Liver (tissue), 9 donors: ENCODE measurements around the gene TECPR1. TPM values are rescaled to one million over a fixed set of nuclear protein-coding genes. Genes with fewer than 3 reads are reported as not detected.
A peak's percentile ranks its signal among the peaks of the same experiment; 100 is the strongest.

Experiments used
- DNase-seq: peaks from one replicate; pipeline ENCODE4 v3.0.0-alpha.2; 2017; ENCODE audit warnings: low spot score
- H3K27ac ChIP-seq, 2 donors: one replicate each; pipeline ENCODE4 v1.7.0; 2013; ENCODE audit warnings: inconsistent platforms in 2 of 2, low read length in 2 of 2, control low read depth in 1 of 2, low read depth in 1 of 2, mild to moderate bottlenecking in 1 of 2
- H3K27me3 ChIP-seq, 4 donors: one replicate each; pipeline versions ENCODE4 v1.6.1 to v1.7.0; 2013; ENCODE audit warnings: low read length in 3 of 4, inconsistent platforms in 1 of 4, mild to moderate bottlenecking in 1 of 4, moderate library complexity in 1 of 4; ENCODE audit not compliant: control insufficient read depth in 4 of 4, insufficient read depth in 4 of 4
- H3K36me3 ChIP-seq, 4 donors: one replicate each; pipeline versions ENCODE4 v1.6.1 to v1.7.0; 2013; ENCODE audit warnings: low read length in 3 of 4, mild to moderate bottlenecking in 3 of 4, low read depth in 1 of 4, moderate library complexity in 1 of 4; ENCODE audit not compliant: control insufficient read depth in 4 of 4, insufficient read depth in 3 of 4
- H3K4me1 ChIP-seq, 4 donors: one replicate each; pipeline versions ENCODE4 v1.6.1 to v1.7.0; 2013; ENCODE audit warnings: low read length in 3 of 4, mild to moderate bottlenecking in 3 of 4, moderate library complexity in 1 of 4; ENCODE audit not compliant: control insufficient read depth in 4 of 4, insufficient read depth in 4 of 4
- H3K4me3 ChIP-seq, 3 donors: one replicate each; pipeline versions ENCODE4 v1.6.1 to v1.7.0; 2013; ENCODE audit warnings: low read length in 3 of 3, control low read depth in 1 of 3, low read depth in 1 of 3, mild to moderate bottlenecking in 1 of 3
- H3K9ac ChIP-seq, 2 donors: one replicate each; pipeline ENCODE4 v1.7.0; 2013; ENCODE audit warnings: low read length in 2 of 2, mild to moderate bottlenecking in 2 of 2, moderate library complexity in 2 of 2, control low read depth in 1 of 2, low read depth in 1 of 2
- H3K9me3 ChIP-seq, 4 donors: one replicate each; pipeline versions ENCODE4 v1.6.1 to v1.7.0; 2013; ENCODE audit warnings: low read length in 3 of 4; ENCODE audit not compliant: control insufficient read depth in 4 of 4
- ATF3 ChIP-seq: IDR thresholded peaks from 2 replicates; pipeline ENCODE4 v1.6.1; 2016; ENCODE audit warnings: antibody characterized with exemption
- EGR1 ChIP-seq, 2 donors: IDR thresholded peaks; 2 replicates each; pipeline ENCODE4 v1.6.1; 2016 to 2018; ENCODE audit warnings: antibody characterized with exemption in 2 of 2, low read depth in 2 of 2
- GABPA ChIP-seq, 2 donors: IDR thresholded peaks in 1 of 2; conservative IDR thresholded peaks in 1 of 2; 2 replicates each; pipeline ENCODE4 v1.6.1; 2016; ENCODE audit warnings: antibody characterized with exemption in 2 of 2, mild to moderate bottlenecking in 1 of 2, moderate library complexity in 1 of 2
- HNF4A ChIP-seq, 2 donors: conservative IDR thresholded peaks; 2 replicates each; pipeline ENCODE4 v1.6.1; 2016; ENCODE audit warnings: antibody characterized with exemption in 2 of 2, mild to moderate bottlenecking in 2 of 2
- JUND ChIP-seq, 2 donors: IDR thresholded peaks; 2 replicates each; pipeline ENCODE4 v1.6.1; 2016; ENCODE audit warnings: antibody characterized with exemption in 2 of 2
- MAX ChIP-seq: IDR thresholded peaks from 2 replicates; pipeline ENCODE4 v1.6.1; 2016; ENCODE audit warnings: antibody characterized with exemption
- RAD21 ChIP-seq, 2 donors: IDR thresholded peaks; 2 replicates each; pipeline ENCODE4 v1.6.1; 2016; ENCODE audit warnings: antibody characterized with exemption in 2 of 2, mild to moderate bottlenecking in 2 of 2
- REST ChIP-seq: IDR thresholded peaks from 2 replicates; pipeline ENCODE4 v1.6.1; 2016; ENCODE audit warnings: antibody characterized with exemption, mild to moderate bottlenecking
- RXRA ChIP-seq, 2 donors: IDR thresholded peaks; 2 replicates each; pipeline ENCODE4 v1.6.1; 2017 to 2018; ENCODE audit warnings: antibody characterized with exemption in 2 of 2, mild to moderate bottlenecking in 1 of 2
- SP1 ChIP-seq: IDR thresholded peaks from 2 replicates; pipeline ENCODE4 v1.6.1; 2018; ENCODE audit warnings: antibody characterized with exemption, mild to moderate bottlenecking
- TAF1 ChIP-seq: conservative IDR thresholded peaks from 2 replicates; pipeline ENCODE4 v1.6.1; 2016; ENCODE audit warnings: antibody characterized with exemption, mild to moderate bottlenecking
- YY1 ChIP-seq: IDR thresholded peaks from 2 replicates; pipeline ENCODE4 v1.6.1; 2016; ENCODE audit warnings: antibody characterized with exemption, mild to moderate bottlenecking
- WGBS: extraction: QIAGEN DNeasy Blood & Tissue Kit; methylation state at CpG from one replicate; pipeline ENCODE4 v1.1.7; 2013; 5-methylcytosine and 5-hydroxymethylcytosine counted together
- polyA plus RNA-seq, 2 donors: library from polyadenylated mRNA; stranded (reverse) in 1 of 2; unstranded in 1 of 2; fragments of 200-250 nt in 1 of 2; fragments of >200 nt in 1 of 2; fragmentation: Nextera tagmentation in 1 of 2; extraction: Ambion mirVana in 1 of 2; gene quantifications; one replicate each; pipeline versions ENCODE4 v1.2.1 to v1.2.3, GENCODE V29; 2013 to 2015
- total RNA-seq, 2 donors: library from RNA; depleted of rRNA; stranded (reverse); fragments of >200 nt; gene quantifications; one replicate each; pipeline ENCODE4 v1.2.3, GENCODE V29; 2014
- TF ChIP-seq, protein P1 (sequence below): fragments of 150-350 bp; IDR thresholded peaks from 2 replicates; pipeline ENCODE4 v1.5.1; 2017; ENCODE audit warnings: improper control_type of control experiment, low read depth, low read length; ENCODE audit not compliant: missing input control
- TF ChIP-seq, protein P2 (sequence below): IDR thresholded peaks from 2 replicates; pipeline ENCODE4 v1.6.1; 2016; ENCODE audit warnings: antibody characterized with exemption
- donor health status: healthy.
- donor health status: healthy.
- donor health status: healthy.
- donor health status: healthy.
- donor health status: healthy.

TECPR1 gene
- total and polyA plus RNA-seq, 4 donors, result 3.3 to 16.3 (median 7.8) TPM

DNA sequence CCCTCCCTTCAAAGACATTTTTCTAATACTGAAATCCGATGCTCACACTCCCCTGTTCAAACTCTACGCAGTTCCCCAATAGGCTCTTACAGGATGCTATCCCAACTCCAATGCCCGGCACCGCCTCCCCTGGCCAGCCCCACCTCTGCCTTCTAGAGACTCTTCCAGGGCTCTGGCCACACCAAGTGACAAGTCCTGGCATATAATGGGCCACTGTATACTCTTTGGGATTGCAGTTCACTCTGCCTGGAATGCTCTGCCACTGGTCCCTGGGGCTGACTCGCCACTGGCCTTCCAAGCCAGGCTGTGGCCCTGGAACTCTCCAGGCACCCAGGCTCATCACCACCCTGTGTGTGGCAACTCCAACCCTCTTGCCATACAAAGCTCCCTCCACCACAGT lies 26.4 kb upstream of the TECPR1 start:
- H3K27ac ChIP-seq, result peak overlapping the region in 1 of 2 donors; percentile 40
- H3K27me3 ChIP-seq, result no peaks in the 10 kb centered on the region
- H3K36me3 ChIP-seq, result no peaks in the 10 kb centered on the region
- H3K9ac ChIP-seq, result no peak overlapping the region
- no peak for TF ChIP-seq SP1
- TF ChIP-seq, protein P1, sequence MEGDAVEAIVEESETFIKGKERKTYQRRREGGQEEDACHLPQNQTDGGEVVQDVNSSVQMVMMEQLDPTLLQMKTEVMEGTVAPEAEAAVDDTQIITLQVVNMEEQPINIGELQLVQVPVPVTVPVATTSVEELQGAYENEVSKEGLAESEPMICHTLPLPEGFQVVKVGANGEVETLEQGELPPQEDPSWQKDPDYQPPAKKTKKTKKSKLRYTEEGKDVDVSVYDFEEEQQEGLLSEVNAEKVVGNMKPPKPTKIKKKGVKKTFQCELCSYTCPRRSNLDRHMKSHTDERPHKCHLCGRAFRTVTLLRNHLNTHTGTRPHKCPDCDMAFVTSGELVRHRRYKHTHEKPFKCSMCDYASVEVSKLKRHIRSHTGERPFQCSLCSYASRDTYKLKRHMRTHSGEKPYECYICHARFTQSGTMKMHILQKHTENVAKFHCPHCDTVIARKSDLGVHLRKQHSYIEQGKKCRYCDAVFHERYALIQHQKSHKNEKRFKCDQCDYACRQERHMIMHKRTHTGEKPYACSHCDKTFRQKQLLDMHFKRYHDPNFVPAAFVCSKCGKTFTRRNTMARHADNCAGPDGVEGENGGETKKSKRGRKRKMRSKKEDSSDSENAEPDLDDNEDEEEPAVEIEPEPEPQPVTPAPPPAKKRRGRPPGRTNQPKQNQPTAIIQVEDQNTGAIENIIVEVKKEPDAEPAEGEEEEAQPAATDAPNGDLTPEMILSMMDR, result no peak
- TF ChIP-seq TAF1, result no peak
- TF ChIP-seq HNF4A (conservative IDR thresholded peaks at IDR 0.05), result no peak
- H3K9me3 ChIP-seq, result no peaks in the 10 kb centered on the region
- peaks cover 3 to 29% (median 22%) of the 10 kb centered on the region in 4 donors for H3K4me1 ChIP-seq
- WGBS, result 96% methylated on average over 5 of the region's 5 CpGs
- DNase-seq, result no peak
- H3K4me3 ChIP-seq, result no peak overlapping the region

DNA sequence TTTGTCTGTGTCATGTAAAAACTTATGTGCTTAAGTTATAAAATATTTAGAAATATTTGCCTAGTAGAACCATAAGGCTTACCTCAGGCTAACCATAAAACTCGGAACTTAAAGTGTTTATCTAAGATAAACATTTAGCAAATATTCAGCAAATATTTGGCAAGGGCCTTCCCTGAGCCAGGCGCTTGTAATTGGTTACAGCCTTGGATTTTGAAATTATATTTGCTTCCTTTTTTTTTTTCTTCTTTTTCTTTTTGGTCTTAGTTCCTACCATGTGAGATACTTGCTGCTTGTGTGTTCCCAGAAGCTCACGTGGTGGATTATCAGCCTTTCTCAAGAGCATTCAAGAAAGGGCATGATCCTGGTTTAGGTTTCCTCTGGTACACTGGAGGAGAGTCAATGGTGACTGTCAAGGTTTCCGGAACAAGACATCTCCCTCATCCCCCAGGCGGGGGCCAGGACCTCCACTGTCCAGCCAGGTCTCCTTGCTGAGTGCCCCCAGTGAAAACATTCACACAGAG lies 24.3 kb upstream of the TECPR1 start:
- no peak for DNase-seq
- H3K36me3 ChIP-seq, result no peaks in the 10 kb centered on the region
- H3K4me1 ChIP-seq, result peaks cover 3 to 16% (median 11%) of the 10 kb centered on the region in 4 donors
- peak overlapping the region; percentile 69 for H3K27ac ChIP-seq
- 35% methylated on average over 5 of the region's 5 CpGs for WGBS
- no peak overlapping the region for H3K4me3 ChIP-seq
- no peak overlapping the region for H3K9ac ChIP-seq
- H3K27me3 ChIP-seq, result no peaks in the 10 kb centered on the region
- peak; percentile 11 to 35 for TF ChIP-seq HNF4A (conservative IDR thresholded peaks at IDR 0.05)
- peak in 1 of 2 donors; percentile 16 for TF ChIP-seq RAD21 (IDR thresholded peaks at IDR 0.05)
- no peak for TF ChIP-seq ATF3
- peak; percentile 11 for TF ChIP-seq YY1
- peak; percentile 27 for TF ChIP-seq MAX
- TF ChIP-seq REST, result no peak
- TF ChIP-seq RXRA (IDR thresholded peaks at IDR 0.05), result peak in 1 of 2 donors; percentile 59
- peak; percentile 28 for TF ChIP-seq SP1
- no peaks in the 10 kb centered on the region for H3K9me3 ChIP-seq

DNA sequence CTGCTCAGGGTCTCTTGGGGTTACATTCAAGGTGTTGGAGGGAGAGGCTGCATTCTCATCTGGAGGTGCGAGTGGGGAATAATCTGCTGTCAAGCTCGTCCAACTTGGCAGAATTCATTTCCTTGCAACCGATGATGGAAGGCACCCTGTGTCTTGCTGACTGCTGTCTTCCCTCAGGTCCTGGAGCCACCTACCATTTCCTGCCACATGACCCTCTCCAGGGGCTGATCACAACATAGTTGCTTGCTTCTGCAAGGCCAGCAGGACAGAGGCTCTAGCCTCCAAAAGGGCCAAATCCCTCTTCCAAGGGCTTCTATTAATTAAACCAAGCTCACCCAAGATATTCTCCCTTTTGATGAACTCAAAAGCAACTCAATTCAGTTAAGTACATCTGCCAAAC lies 15.3 kb upstream of the TECPR1 start:
- H3K9me3 ChIP-seq, result no peaks in the 10 kb centered on the region
- H3K4me1 ChIP-seq, result no peaks in the 10 kb centered on the region
- H3K9ac ChIP-seq, result no peak overlapping the region
- H3K36me3 ChIP-seq, result no peaks in the 10 kb centered on the region
- WGBS, result 90% methylated on average over 3 of the region's 3 CpGs
- no peak overlapping the region for H3K27ac ChIP-seq
- no peak for DNase-seq
- H3K4me3 ChIP-seq, result no peak overlapping the region
- H3K27me3 ChIP-seq, result no peaks in the 10 kb centered on the region
- no peak for TF ChIP-seq SP1
- TF ChIP-seq MAX, result no peak
- no peak for TF ChIP-seq YY1
- TF ChIP-seq, protein P2, sequence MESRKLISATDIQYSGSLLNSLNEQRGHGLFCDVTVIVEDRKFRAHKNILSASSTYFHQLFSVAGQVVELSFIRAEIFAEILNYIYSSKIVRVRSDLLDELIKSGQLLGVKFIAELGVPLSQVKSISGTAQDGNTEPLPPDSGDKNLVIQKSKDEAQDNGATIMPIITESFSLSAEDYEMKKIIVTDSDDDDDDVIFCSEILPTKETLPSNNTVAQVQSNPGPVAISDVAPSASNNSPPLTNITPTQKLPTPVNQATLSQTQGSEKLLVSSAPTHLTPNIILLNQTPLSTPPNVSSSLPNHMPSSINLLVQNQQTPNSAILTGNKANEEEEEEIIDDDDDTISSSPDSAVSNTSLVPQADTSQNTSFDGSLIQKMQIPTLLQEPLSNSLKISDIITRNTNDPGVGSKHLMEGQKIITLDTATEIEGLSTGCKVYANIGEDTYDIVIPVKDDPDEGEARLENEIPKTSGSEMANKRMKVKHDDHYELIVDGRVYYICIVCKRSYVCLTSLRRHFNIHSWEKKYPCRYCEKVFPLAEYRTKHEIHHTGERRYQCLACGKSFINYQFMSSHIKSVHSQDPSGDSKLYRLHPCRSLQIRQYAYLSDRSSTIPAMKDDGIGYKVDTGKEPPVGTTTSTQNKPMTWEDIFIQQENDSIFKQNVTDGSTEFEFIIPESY, result no peak
- no peak for TF ChIP-seq EGR1 (IDR thresholded peaks at IDR 0.05; ENCODE audit: low read depth in 2 of 2)
- TF ChIP-seq, protein P1, result no peak
- TF ChIP-seq RAD21 (IDR thresholded peaks at IDR 0.05), result no peak
- no peak for TF ChIP-seq GABPA (IDR thresholded peaks at IDR 0.05 in 1 of 2, conservative IDR thresholded peaks at IDR 0.05 in 1 of 2)
- TF ChIP-seq JUND (IDR thresholded peaks at IDR 0.05), result no peak
